Measurements from ENCODE around the gene ZNF565. TPM values are rescaled to one million over a fixed set of nuclear protein-coding genes. Genes with fewer than 3 reads are reported as not detected.
"Not testable (repeated sequence)": the region's sequence is repeated elsewhere in the genome, so short reads cannot be mapped to it uniquely, and the experiment has no call there.

Gene ZNF565
- total RNA-seq, 1 donor from 2014 or later, result 4.9 TPM

- no peak for DNase-seq (ENCODE audit: low read depth)
Measured at GRCh38 chr19:36152019-36152351, 62.5 kb downstream of the ZNF565 start.

- no peak for DNase-seq (ENCODE audit: low read depth)
Measured at GRCh38 chr19:36151144-36152018, 63.1 kb downstream of the ZNF565 start.

GRCh38 chr19:36150586-36150985 is 63.9 kb downstream of the ZNF565 start:
- no peak for DNase-seq (ENCODE audit: low read depth)

- no peak for DNase-seq (ENCODE audit: low read depth)
Measured at GRCh38 chr19:36149673-36150406, 64.6 kb downstream of the ZNF565 start.

GRCh38 chr19:36144624-36145023 is 69.8 kb downstream of the ZNF565 start:
- DNase-seq (ENCODE audit: low read depth), result no peak

- no peak for DNase-seq (ENCODE audit: low read depth)
Measured at GRCh38 chr19:36142496-36142895, 72.0 kb downstream of the ZNF565 start.

- DNase-seq (ENCODE audit: low read depth), result no peak
Measured at GRCh38 chr19:36142046-36142445, 72.4 kb downstream of the ZNF565 start.

GRCh38 chr19:36141039-36141927 is 73.2 kb downstream of the ZNF565 start:
- DNase-seq (ENCODE audit: low read depth), result peak; percentile 87

GRCh38 chr19:36140304-36141038 is 74.0 kb downstream of the ZNF565 start:
- peak; percentile 63 for DNase-seq (ENCODE audit: low read depth)

- peak; percentile 97 for DNase-seq (ENCODE audit: low read depth)
Measured at GRCh38 chr19:36139473-36140303, 74.8 kb downstream of the ZNF565 start, which contains the start of gene CAPNS1. Gene CAPNS1 (plus strand): TSS chr19:36140066. CDS start chr19:36141012, 946 bp downstream.

GRCh38 chr19:36139120-36139472 is 75.4 kb downstream of the ZNF565 start:
- no peak for DNase-seq (ENCODE audit: low read depth)

GRCh38 chr19:36136964-36137686 is 77.3 kb downstream of the ZNF565 start:
- DNase-seq (ENCODE audit: low read depth), result peak; percentile 91

- not testable (repeated sequence) for DNase-seq (ENCODE audit: low read depth)
Measured at GRCh38 chr19:36134867-36135266, 79.6 kb downstream of the ZNF565 start.

Other genes with a start within 250 kb of the ZNF565 start
- 30.2 and 48.0 TPM in 2 replicates for gene SDHAF1, start 219.5 kb downstream of the ZNF565 start, total RNA-seq
- gene SYNE4, start 205.9 kb downstream of the ZNF565 start, total RNA-seq, result not detected in 2 replicates
- gene ALKBH6, start 200.5 kb downstream of the ZNF565 start, total RNA-seq, result 18.2 and 33.9 TPM in 2 replicates
- 4.9 and 7.6 TPM in 2 replicates for gene CLIP3, start 181.8 kb downstream of the ZNF565 start, total RNA-seq
- gene THAP8, start 160.4 kb downstream of the ZNF565 start, total RNA-seq, result 14.4 and 16.0 TPM in 2 replicates
- 1.6 and 5.3 TPM in 2 replicates for gene WDR62, start 159.8 kb downstream of the ZNF565 start, total RNA-seq
- gene OVOL3, start 103.5 kb downstream of the ZNF565 start, total RNA-seq, result not detected in 2 replicates
- 71.6 and 72.6 TPM in 2 replicates for gene POLR2I, start 99.8 kb downstream of the ZNF565 start, total RNA-seq
- gene TBCB, start 99.2 kb downstream of the ZNF565 start, total RNA-seq, result 168 and 196 TPM in 2 replicates
- gene CAPNS1, start 74.6 kb downstream of the ZNF565 start, total RNA-seq, result 375 and 398 TPM in 2 replicates
- not detected in 2 replicates for gene COX7A1, start 62.2 kb downstream of the ZNF565 start, total RNA-seq
- gene ZNF146, start 441 bp upstream of the ZNF565 start, total RNA-seq, result 133 and 134 TPM in 2 replicates
- 2.5 and 4.8 TPM in 2 replicates for gene ZFP14, start 164.5 kb upstream of the ZNF565 start, total RNA-seq
- 2.2 and 3.1 TPM in 2 replicates for gene ZFP82, start 204.0 kb upstream of the ZNF565 start, total RNA-seq